ENCODE results near the gene MX1.

The MX1 gene

GRCh38 chr21:41443562-41443961 lies 17.5 kb downstream of the MX1 start:
- no peak overlapping the region for H3K4me3 ChIP-seq (ENCODE audit: low read length)
- DNase-seq (ENCODE audit: low read depth) = no peak
- no peak for TF ChIP-seq CTCF (conservative IDR thresholded peaks at IDR 0.05; ENCODE audit: low read length)

DNA sequence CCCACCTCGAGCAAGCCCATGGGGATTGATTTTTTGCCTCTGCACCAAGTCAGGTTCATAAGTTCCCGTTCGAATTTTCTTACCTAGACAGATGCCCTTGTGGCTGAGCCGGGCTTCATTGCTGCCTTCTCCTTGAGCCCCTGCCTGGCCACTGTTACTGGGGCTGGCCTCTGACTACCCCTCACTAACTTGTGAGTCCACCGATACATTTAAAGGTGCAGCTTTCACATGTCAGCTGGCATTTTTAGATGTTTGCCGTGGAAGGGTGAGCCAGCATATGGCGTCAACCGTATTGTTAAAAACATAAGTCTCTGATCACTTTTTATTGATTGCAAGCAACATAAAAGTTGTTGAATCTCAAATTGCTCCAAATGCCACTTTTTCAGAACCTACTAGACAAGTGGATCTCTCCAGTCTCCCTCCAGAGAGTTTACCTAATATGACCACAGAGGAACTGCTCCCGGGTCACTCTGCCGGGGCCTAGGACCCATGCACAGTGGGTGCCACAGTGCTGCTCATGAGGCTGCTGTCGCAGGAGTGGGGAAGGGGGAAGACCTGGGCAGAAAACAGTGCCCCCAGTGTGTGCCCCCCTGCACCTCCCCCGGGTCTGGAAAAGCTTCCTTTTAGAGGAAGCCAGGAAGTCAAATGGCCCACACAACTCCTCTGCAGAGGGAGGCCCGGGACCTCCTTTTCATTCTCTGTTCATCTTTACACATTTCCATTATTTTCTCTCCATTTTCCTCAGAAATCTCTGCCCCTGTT lies 18.8 kb downstream of the MX1 start:
- DNase-seq (ENCODE audit: low read depth) = no peak
- no peak overlapping the region for H3K4me3 ChIP-seq (ENCODE audit: low read length)
- TF ChIP-seq CTCF (conservative IDR thresholded peaks at IDR 0.05; ENCODE audit: low read length) = no peak

- no peak overlapping the region for H3K4me3 ChIP-seq (ENCODE audit: low read length)
- no peak for DNase-seq (ENCODE audit: low read depth)
- no peak for TF ChIP-seq CTCF (conservative IDR thresholded peaks at IDR 0.05; ENCODE audit: low read length)
Measured at GRCh38 chr21:41445465-41445862, 19.4 kb downstream of the MX1 start.

GRCh38 chr21:41446586-41446985 lies 20.5 kb downstream of the MX1 start:
- TF ChIP-seq CTCF (conservative IDR thresholded peaks at IDR 0.05; ENCODE audit: low read length) = no peak
- peak; percentile 9 for DNase-seq (ENCODE audit: low read depth)
- H3K4me3 ChIP-seq (ENCODE audit: low read length) = no peak overlapping the region

- DNase-seq (ENCODE audit: low read depth) = no peak
- TF ChIP-seq CTCF (conservative IDR thresholded peaks at IDR 0.05; ENCODE audit: low read length) = no peak
- no peak overlapping the region for H3K4me3 ChIP-seq (ENCODE audit: low read length)
Measured at GRCh38 chr21:41447356-41447755, 21.3 kb downstream of the MX1 start.

DNA sequence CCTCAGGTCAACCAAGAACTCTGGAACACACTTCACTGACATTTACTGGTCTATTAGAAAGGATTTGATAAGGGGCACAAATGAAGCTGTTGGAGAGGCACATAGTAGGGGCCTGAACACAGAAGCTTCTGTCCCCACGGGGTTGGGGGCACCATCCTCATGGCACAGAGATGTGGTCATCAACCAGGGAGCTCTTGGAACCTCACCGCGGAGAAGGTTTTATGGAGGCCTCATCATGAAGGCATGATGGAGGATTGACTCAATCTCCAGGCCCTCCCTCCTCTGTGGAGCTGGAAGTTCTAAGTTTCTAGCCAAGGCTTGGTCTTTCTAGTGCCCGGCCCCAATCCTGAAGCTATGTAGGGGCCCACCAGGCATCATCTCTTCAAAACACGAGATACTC lies 23.6 kb downstream of the MX1 start:
- no peak for DNase-seq (ENCODE audit: low read depth)
- no peak overlapping the region for H3K4me3 ChIP-seq (ENCODE audit: low read length)
- no peak for TF ChIP-seq CTCF (conservative IDR thresholded peaks at IDR 0.05; ENCODE audit: low read length)
